Nephron progenitor cell (in vitro differentiated cells): ENCODE results near the gene HINT3.
"Not testable (repeated sequence)": the region's sequence is repeated elsewhere in the genome, so short reads cannot be mapped to it uniquely, and the experiment has no call there.

Source experiments
- DNase-seq: peaks from one replicate; pipeline ENCODE4 v3.0.0; 2021
- H3K27ac Mint-ChIP-seq: 2 replicates; pipeline ENCODE4 v1.8.0; 2021; ENCODE audit warnings: mild to moderate bottlenecking, moderate library complexity, mixed read lengths
- H3K27me3 Mint-ChIP-seq: 2 replicates; pipeline ENCODE4 v1.8.0; 2021; ENCODE audit warnings: mild to moderate bottlenecking, low read depth, mixed read lengths; ENCODE audit not compliant: poor library complexity
- H3K36me3 Mint-ChIP-seq: 2 replicates; pipeline ENCODE4 v1.8.0; 2021; ENCODE audit warnings: low read depth, mixed read lengths
- H3K4me1 Mint-ChIP-seq: 2 replicates; pipeline ENCODE4 v1.8.0; 2021; ENCODE audit warnings: mixed read lengths
- H3K4me3 Mint-ChIP-seq: 2 replicates; pipeline ENCODE4 v1.8.0; 2021; ENCODE audit warnings: mild to moderate bottlenecking, moderate library complexity, mixed read lengths
- H3K9me3 Mint-ChIP-seq: 2 replicates; pipeline ENCODE4 v1.8.0; 2021; ENCODE audit warnings: mild to moderate bottlenecking, moderate library complexity, mixed read lengths
- CTCF ChIP-seq: fragments of 200-600 bp; sonication (generic); IDR thresholded peaks from 2 replicates; pipeline ENCODE4 v1.5.0; 2021; ENCODE audit warnings: antibody characterized with exemption

Gene HINT3

DNA sequence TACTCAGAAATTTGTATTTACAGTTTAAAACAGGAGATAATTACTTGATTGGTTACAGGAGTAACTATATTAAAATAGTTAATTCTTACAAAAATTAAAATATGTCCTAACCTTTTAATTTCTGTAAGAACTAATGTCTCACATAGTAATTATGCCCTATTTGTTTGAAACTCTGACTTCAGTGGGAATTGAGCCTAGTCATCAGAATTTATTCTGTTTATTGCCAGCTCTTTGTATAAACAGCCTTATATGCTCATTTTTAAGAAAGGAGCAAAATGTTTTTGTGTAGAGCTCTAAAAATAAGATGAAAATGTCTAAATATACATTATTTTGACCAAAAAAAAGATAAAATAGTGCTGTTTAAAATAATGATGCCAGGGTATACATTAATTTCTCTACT is 51.2 kb downstream of the HINT3 start:
- no peak for TF ChIP-seq CTCF
- no peak for DNase-seq
- H3K4me3 Mint-ChIP-seq, result no peak overlapping the region
- H3K27me3 Mint-ChIP-seq, result no peaks in the 10 kb centered on the region
- H3K9me3 Mint-ChIP-seq, result no peaks in the 10 kb centered on the region
- peaks cover 5% of the 10 kb centered on the region for H3K4me1 Mint-ChIP-seq
- H3K36me3 Mint-ChIP-seq, result peaks cover 70% of the 10 kb centered on the region
- no peak overlapping the region for H3K27ac Mint-ChIP-seq

DNA sequence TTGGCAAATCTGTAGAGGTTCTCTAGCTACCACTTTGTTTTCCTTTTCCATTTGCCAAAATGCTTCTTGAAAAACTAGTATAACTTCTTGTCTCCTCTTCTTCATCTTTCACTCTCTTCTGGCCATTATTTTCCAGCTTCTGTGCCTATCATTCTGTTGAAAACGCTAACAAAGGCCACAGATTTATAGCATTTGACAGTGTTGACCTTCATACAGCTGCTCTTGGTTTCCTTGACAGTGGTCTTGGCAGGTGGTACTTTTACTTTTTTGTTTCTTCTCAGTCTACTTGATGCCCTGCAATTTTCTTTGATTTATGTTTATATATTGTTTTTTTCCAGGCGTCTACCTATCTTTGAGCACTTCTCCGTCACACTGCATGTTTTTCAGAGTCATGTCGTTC is 53.5 kb downstream of the HINT3 start:
- Mint-ChIP-seq H3K27me3 (no peaks in the 10 kb centered on the region), H3K36me3 (peaks cover 63% of the 10 kb centered on the region), H3K27ac (no peak overlapping the region), H3K4me1 (peaks cover 5% of the 10 kb centered on the region), H3K9me3 (no peaks in the 10 kb centered on the region), H3K4me3 (no peak overlapping the region)
- TF ChIP-seq CTCF, result no peak
- no peak for DNase-seq

GRCh38 chr6:126015863-126016262 is 59.3 kb downstream of the HINT3 start:
- Mint-ChIP-seq H3K27me3 (no peaks in the 10 kb centered on the region), H3K36me3 (peaks cover 79% of the 10 kb centered on the region), H3K4me3 (no peak overlapping the region), H3K4me1 (no peaks in the 10 kb centered on the region), H3K27ac (peak overlapping the region; percentile 14), H3K9me3 (no peaks in the 10 kb centered on the region)
- no peak for TF ChIP-seq CTCF
- no peak for DNase-seq

DNA sequence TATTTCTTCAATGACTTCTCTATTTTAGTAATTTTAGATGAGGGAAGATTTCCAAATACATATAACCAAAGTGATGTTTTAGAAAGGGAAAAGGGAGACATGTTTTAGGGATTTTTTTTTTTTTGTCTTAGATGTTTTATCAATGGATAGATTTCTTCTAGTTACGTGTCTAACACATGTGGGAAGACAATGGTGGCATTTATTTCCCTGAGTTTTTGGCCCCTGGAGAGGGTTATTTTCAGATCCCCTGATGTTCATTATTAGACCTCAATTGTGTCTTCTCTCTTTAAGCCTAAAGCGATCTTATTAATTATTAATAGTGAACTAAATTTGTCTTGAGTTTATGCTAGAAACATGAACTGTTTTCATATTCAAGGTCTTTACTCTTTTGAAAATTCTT is 60.0 kb downstream of the HINT3 start:
- Mint-ChIP-seq H3K36me3 (peaks cover 81% of the 10 kb centered on the region), H3K4me3 (no peak overlapping the region), H3K4me1 (no peaks in the 10 kb centered on the region), H3K27ac (peak overlapping the region; percentile 27), H3K27me3 (no peaks in the 10 kb centered on the region), H3K9me3 (no peaks in the 10 kb centered on the region)
- no peak for TF ChIP-seq CTCF
- no peak for DNase-seq

DNA sequence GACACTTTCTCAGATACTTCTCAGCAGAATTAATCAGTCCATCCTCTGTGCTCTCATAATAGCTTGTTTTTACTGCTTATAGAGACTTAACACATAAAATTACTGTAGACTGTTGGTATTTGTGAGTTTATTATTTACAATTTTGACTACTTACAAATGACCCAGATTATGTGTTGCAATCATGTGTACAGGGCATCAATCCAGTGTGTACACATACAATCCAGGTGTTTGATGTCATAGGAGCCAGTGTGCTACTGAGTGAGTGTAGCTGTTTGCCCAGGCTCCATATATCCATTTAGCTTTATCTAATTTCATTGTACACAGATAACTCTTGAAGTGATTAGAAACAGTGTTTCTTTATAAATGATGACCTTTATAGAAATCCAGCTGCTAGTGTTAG is 61.1 kb downstream of the HINT3 start:
- no peak overlapping the region for H3K4me3 Mint-ChIP-seq
- H3K27me3 Mint-ChIP-seq, result no peaks in the 10 kb centered on the region
- H3K36me3 Mint-ChIP-seq, result peaks cover 80% of the 10 kb centered on the region
- H3K4me1 Mint-ChIP-seq, result no peaks in the 10 kb centered on the region
- H3K27ac Mint-ChIP-seq, result no peak overlapping the region
- H3K9me3 Mint-ChIP-seq, result no peaks in the 10 kb centered on the region
- no peak for TF ChIP-seq CTCF
- DNase-seq, result no peak

- DNase-seq, result no peak
- no peaks in the 10 kb centered on the region for H3K4me1 Mint-ChIP-seq
- peaks cover 86% of the 10 kb centered on the region for H3K36me3 Mint-ChIP-seq
- H3K4me3 Mint-ChIP-seq, result no peak overlapping the region
- TF ChIP-seq CTCF, result no peak
- no peak overlapping the region for H3K27ac Mint-ChIP-seq
- no peaks in the 10 kb centered on the region for H3K27me3 Mint-ChIP-seq
- no peaks in the 10 kb centered on the region for H3K9me3 Mint-ChIP-seq
Measured at GRCh38 chr6:126020305-126021050, 63.9 kb downstream of the HINT3 start.

DNA sequence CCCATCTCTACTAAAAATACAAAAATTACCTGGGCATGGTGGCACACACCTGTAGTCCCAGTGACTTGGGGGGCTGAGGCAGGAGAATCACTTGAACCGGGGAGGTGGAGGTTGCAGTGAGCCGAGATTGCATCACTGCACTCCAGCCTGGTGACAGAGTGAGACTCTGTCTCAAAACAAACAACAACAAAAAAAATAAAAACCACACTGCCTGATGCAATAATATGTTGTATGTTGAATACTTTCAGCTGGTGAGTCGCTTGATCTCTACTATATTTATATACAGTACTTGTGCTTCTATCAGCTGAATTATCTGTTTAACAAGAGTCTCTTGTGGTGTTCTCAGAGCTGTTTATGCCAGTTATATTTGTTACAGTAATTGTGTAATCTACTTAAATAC is 66.9 kb downstream of the HINT3 start:
- H3K27ac Mint-ChIP-seq, H3K27me3 Mint-ChIP-seq, H3K9me3 Mint-ChIP-seq, H3K4me3 Mint-ChIP-seq, DNase-seq, H3K4me1 Mint-ChIP-seq: not testable (repeated sequence)
- peaks cover 86% of the 10 kb centered on the region for H3K36me3 Mint-ChIP-seq
